Activated CD4-positive, alpha-beta T cell treated with anti-CD3 and anti-CD28 coated beads for 36 hours (primary cell): ENCODE data around the gene ZNF155. TPM values are rescaled to one million over a fixed set of nuclear protein-coding genes. Genes with fewer than 3 reads are reported as not detected.

Source experiments
- ATAC-seq: fragments of 200-7000 bp; cut with Tn5 transposase; one replicate; pipeline ENCODE4 v1.10.0; 2021; ENCODE audit warnings: mild to moderate bottlenecking, moderate library complexity
- CTCF ChIA-PET: fragments of 350-600 bp; sonication (Branson Sonifier 250); formaldehyde crosslinking; loops from one replicate; lab custom pipeline; 2021; ENCODE audit warnings: antibody characterized with exemption; lab: Charles Lee
- POLR2A ChIA-PET: fragments of 350-600 bp; sonication (Branson Sonifier 250); formaldehyde crosslinking; loops from one replicate; lab custom pipeline; 2021; ENCODE audit warnings: antibody characterized with exemption, inconsistent platforms; lab: Charles Lee
- DNase-seq: peaks from one replicate; pipeline ENCODE4 v3.0.0-alpha.2; 2020
- H3K27ac Mint-ChIP-seq: one replicate; pipeline ENCODE4 v1.8.0; 2021; ENCODE audit warnings: mixed read lengths
- H3K27me3 Mint-ChIP-seq: one replicate; pipeline ENCODE4 v1.8.0; 2021; ENCODE audit warnings: mixed read lengths
- H3K36me3 Mint-ChIP-seq: one replicate; pipeline ENCODE4 v1.8.0; 2021; ENCODE audit warnings: low read depth, mixed read lengths
- H3K4me1 Mint-ChIP-seq: one replicate; pipeline ENCODE4 v1.8.0; 2021; ENCODE audit warnings: mixed read lengths
- H3K4me3 Mint-ChIP-seq: one replicate; pipeline ENCODE4 v1.8.0; 2021; ENCODE audit warnings: mild to moderate bottlenecking, moderate library complexity, mixed read lengths
- H3K9me3 Mint-ChIP-seq: one replicate; pipeline ENCODE4 v1.8.0; 2021; ENCODE audit warnings: low read depth, mixed read lengths
- intact Hi-C, 2 experiments: fragments of 100-400 bp; cut with DNase I in 1 of 2; cut with micrococcal nuclease in 1 of 2; formaldehyde crosslinking; loops; one replicate each; pipeline versions ENCODE4 v1.14.2 to v1.15.1; 2022 to 2024; cut with DNase I, micrococcal nuclease
- total RNA-seq, 2 experiments: library from RNA; stranded (reverse); gene quantifications; one replicate each; pipeline ENCODE4 v1.2.3, GENCODE V29; 2021

ZNF155 gene
- total RNA-seq, 2 experiments from 2014 or later = 4.5 to 6.0 TPM

DNA sequence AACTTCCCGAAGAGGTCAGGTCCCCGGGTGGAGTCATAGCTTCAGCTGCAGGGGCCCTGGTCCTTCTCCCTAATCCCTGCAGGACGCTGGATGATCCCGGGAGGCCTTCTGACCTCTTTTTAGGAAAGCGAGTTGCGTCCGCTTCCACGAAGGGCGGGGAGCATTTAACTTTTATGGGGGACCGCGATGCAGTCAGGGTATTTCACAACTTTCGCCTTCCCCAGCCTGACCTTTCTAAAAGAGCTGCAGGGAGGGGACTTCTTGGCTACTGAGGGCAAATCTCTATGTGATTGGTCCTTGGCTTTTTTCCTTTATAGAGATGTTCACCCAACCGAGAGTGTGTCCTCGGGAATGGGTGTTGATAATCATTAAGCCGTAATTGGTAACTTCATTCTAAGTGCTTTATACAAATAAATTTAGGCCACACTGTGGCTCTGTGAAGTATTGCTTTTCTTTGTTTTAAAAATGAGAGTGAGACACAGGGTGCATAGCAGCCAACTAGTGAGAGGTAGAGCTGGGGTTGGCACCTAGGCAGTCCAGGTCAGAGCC, 19.5 kb downstream of the ZNF155 start:
- H3K4me1 Mint-ChIP-seq = peaks cover 16% of the 10 kb centered on the region
- DNase-seq = peak; percentile 15
- H3K36me3 Mint-ChIP-seq = peaks cover 34% of the 10 kb centered on the region
- POLR2A ChIA-PET = no interaction called here
- intact Hi-C loops = loop anchor here (1.0 to 5.0 kb wide), 4 partner anchors 21 to 109 kb away; partner anchors contain the start of genes ZNF222 (in 1 of the 2), ZNF224 (in 1 of the 2), ZNF225 (in 1 of the 2) and ZNF284 (in 1 of the 2)
- CTCF ChIA-PET = interaction anchor here (0.7 to 1.6 kb wide), 5 partner anchors 16 to 496 kb away, joined by 3 to 5 read pairs (median 3); partner anchors contain the start of genes ZNF180 and ZNF45
- H3K9me3 Mint-ChIP-seq = peaks cover 30% of the 10 kb centered on the region
- H3K4me3 Mint-ChIP-seq = peak overlapping the region; percentile 85
- ATAC-seq = peak; percentile 42
- no peaks in the 10 kb centered on the region for H3K27me3 Mint-ChIP-seq
- peak overlapping the region; percentile 98 for H3K27ac Mint-ChIP-seq

DNA sequence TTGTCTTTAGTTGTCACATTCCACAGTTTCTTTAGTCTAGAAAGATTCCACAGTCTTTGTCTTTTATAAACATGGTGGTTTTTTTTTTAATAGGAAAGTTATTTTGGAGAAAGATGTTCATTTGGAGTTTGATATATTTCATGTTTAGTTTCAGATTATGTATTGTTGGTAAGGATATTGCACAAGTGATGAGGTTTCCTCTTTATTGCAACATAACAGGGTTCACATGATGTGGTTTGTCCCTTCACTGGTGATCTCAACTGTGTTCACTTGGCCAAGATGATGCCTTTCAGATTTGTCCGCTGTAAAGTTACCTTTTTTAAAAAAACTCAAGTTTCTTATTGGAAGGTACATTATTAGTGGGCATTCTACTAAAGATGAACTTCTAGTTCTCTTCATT, 22.0 kb downstream of the ZNF155 start:
- intact Hi-C loops = no loop called here
- H3K27ac Mint-ChIP-seq = no peak overlapping the region
- H3K36me3 Mint-ChIP-seq = peaks cover 55% of the 10 kb centered on the region
- peaks cover 47% of the 10 kb centered on the region for H3K9me3 Mint-ChIP-seq
- ATAC-seq (no peak), DNase-seq (no peak)
- no peak overlapping the region for H3K4me3 Mint-ChIP-seq
- H3K4me1 Mint-ChIP-seq = peaks cover 16% of the 10 kb centered on the region
- ChIA-PET CTCF (no interaction called here), POLR2A (no interaction called here)
- no peaks in the 10 kb centered on the region for H3K27me3 Mint-ChIP-seq

DNA sequence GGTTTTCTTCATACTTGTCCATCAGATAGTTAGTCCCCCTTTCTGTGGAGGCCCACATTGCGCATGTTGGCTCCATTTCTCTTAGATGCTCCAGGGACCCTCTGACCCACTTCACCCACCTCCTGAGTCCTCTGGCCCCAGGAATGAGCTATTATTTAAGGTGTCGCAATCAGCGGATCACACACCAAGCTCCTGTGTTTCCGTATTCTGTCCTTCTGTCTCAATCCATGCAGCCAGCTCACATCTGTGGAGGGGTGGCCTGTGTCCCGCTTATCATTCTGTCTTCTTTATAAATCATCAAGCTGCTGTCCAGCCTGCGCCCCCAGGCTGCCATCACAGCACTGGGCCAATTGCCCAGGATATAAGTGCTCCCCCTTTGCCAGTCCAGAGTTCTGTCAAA, 23.5 kb downstream of the ZNF155 start:
- Mint-ChIP-seq H3K27me3 (no peaks in the 10 kb centered on the region), H3K27ac (no peak overlapping the region), H3K4me1 (peaks cover 9% of the 10 kb centered on the region), H3K4me3 (no peak overlapping the region), H3K9me3 (peaks cover 55% of the 10 kb centered on the region), H3K36me3 (peaks cover 68% of the 10 kb centered on the region)
- ChIA-PET POLR2A (no interaction called here), CTCF (no interaction called here)
- DNase-seq (no peak), ATAC-seq (no peak)
- intact Hi-C loops = no loop called here

DNA sequence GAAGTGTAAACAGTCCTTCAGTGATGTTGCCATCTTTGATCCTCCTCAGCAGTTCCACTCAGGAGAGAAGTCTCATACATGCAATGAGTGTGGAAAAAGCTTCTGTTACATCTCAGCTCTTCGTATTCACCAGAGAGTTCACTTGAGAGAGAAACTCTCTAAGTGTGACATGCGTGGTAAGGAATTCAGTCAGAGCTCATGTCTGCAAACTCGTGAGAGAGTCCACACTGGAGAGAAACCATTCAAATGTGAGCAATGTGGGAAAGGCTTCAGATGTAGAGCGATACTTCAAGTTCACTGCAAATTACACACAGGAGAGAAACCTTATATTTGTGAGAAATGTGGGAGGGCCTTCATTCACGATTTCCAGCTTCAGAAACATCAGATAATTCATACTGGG, 26.5 kb downstream of the ZNF155 start:
- H3K27ac Mint-ChIP-seq = no peak overlapping the region
- no peak overlapping the region for H3K4me3 Mint-ChIP-seq
- POLR2A ChIA-PET = no interaction called here
- CTCF ChIA-PET = no interaction called here
- H3K9me3 Mint-ChIP-seq = peaks cover 66% of the 10 kb centered on the region
- H3K4me1 Mint-ChIP-seq = no peaks in the 10 kb centered on the region
- intact Hi-C loops = no loop called here
- H3K27me3 Mint-ChIP-seq = no peaks in the 10 kb centered on the region
- H3K36me3 Mint-ChIP-seq = peaks cover 72% of the 10 kb centered on the region
- DNase-seq (no peak), ATAC-seq (no peak)

DNA sequence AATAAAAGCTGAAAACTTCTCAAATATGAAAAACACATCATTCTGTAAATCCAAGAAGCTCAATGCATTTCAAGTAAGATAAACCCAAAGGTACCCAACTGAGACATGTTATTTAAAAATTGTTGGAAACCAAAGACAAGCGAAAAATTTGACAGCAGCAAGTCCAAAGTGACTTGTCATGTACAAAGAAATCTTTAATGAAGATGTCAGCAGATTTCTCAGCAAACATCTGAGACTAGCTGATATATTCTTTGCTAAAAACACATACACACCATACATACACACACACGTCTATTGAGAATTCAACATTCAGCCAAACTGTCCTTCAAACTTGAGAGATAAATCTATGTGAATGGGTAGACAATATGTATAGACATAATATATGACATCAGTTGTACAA, 35.5 kb downstream of the ZNF155 start:
- Mint-ChIP-seq H3K36me3 (peaks cover 6% of the 10 kb centered on the region), H3K4me3 (no peak overlapping the region), H3K9me3 (peaks cover 43% of the 10 kb centered on the region), H3K4me1 (peaks cover under 1% of the 10 kb centered on the region), H3K27me3 (peaks cover 8% of the 10 kb centered on the region), H3K27ac (no peak overlapping the region)
- intact Hi-C loops = no loop called here
- ChIA-PET CTCF (interaction anchor here (0.7 kb wide), 1 partner anchor 15 kb away, joined by 3 read pairs; no protein-coding TSS in a partner anchor), POLR2A (no interaction called here)
- no peak for ATAC-seq
- DNase-seq = no peak

DNA sequence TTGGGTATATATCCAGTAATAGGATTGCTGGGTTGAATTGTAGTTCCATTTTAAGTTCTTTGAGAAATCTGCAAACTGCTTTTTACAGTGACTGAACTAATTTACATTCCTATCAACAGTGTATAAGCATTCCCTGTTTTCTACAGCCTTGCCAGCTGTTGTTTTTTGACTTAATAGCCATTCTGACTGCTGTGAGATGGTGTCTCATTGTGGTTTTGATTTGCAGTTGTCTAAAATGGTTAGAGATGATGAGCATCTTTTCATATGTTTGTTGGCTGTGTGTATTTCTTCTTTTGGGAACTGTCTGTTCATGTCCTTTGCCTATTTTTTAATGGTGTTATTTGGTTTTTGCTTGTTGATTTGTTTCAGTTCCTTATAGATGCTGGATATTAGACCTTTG, 37.2 kb downstream of the ZNF155 start:
- H3K27ac Mint-ChIP-seq = no peak overlapping the region
- H3K27me3 Mint-ChIP-seq = peaks cover 8% of the 10 kb centered on the region
- CTCF ChIA-PET = no interaction called here
- intact Hi-C loops = no loop called here
- peaks cover 43% of the 10 kb centered on the region for H3K9me3 Mint-ChIP-seq
- peaks cover 18% of the 10 kb centered on the region for H3K36me3 Mint-ChIP-seq
- H3K4me3 Mint-ChIP-seq = no peak overlapping the region
- ATAC-seq (no peak), DNase-seq (no peak)
- peaks cover 16% of the 10 kb centered on the region for H3K4me1 Mint-ChIP-seq
- POLR2A ChIA-PET = no interaction called here

DNA sequence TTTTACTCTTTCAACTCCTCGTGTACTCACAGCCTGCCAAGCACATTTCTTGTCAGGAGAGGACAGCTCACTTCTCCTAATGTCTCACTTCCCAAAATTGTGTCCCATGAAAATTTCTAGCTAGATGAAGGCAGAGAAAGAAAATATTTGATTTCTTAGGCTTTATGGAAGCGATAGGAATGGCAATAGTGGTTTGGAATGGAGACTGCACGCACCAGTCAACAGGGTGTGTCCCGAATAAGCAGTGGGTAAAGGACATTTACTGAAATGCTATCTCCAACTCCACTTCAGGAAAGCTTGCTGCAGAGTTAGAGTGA, 40.9 kb downstream of the ZNF155 start:
- Mint-ChIP-seq H3K9me3 (peaks cover 34% of the 10 kb centered on the region), H3K27ac (peak overlapping the region; percentile 93), H3K4me1 (peaks cover 20% of the 10 kb centered on the region), H3K36me3 (peaks cover 48% of the 10 kb centered on the region), H3K27me3 (peaks cover 5% of the 10 kb centered on the region), H3K4me3 (peak overlapping the region; percentile 94)
- CTCF ChIA-PET = interaction anchor here (0.7 kb wide), 1 partner anchor 304 kb away, joined by 3 read pairs; no protein-coding TSS in a partner anchor
- DNase-seq (no peak), ATAC-seq (no peak)
- POLR2A ChIA-PET = no interaction called here
- intact Hi-C loops = loop anchor here (1.0 to 2.0 kb wide), 16 partner anchors 22 to 475 kb away; partner anchors contain the start of genes ZNF224 (in 2 of the 2), ZNF230 (in 2 of the 2), ZNF155 (in 1 of the 2) and ZNF180 (in 1 of the 2)

DNA sequence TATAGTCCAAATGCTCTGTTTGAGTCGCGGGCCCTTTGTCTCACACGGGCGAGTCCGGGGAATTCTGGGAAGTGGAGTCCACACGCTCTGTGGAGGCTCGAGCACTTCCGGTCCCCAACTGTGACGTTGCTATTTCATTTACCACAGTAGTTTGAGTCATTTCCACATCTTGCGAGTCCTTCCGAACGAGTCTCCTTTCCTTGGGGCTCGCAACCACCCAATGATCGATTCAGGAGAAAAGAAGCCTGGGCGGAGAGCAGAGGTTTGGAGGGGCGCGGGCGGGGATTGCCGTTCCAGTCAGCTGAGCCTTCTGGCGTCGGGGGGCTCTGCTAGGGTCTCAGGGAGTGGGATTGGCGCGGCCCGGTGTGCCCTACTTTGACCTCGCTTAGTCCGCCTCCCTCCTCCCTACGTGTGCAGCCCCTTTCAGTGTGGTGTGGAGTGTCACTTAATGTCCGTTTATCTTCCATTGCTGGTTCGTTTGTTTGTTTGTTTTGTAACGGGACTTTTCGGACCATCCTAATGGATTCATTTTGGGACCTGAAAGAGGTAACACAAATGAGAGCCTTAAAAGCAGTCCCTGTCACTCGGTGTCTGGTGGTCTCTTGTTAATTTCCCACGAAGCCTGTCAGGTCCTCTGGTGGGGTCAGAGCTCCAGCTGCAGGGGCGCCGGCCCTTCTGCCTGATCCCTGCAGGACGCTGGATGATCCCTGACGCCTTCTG, 41.4 kb downstream of the ZNF155 start, which contains the start of gene ZNF222:
Gene ZNF222 (plus strand): TSS at position 163 of the 720 bp plus-strand sequence. CDS start 58 bp downstream, at position 221.
- Mint-ChIP-seq H3K36me3 (peaks cover 53% of the 10 kb centered on the region), H3K9me3 (peaks cover 34% of the 10 kb centered on the region), H3K27ac (peak within 1 kb of the TSS; percentile 93), H3K27me3 (peaks cover 2% of the 10 kb centered on the region), H3K4me1 (peaks cover 20% of the 10 kb centered on the region), H3K4me3 (peak within 1 kb of the TSS; percentile 94)
- intact Hi-C loops = loop anchor here (1.0 to 2.0 kb wide), 16 partner anchors 23 to 475 kb away; partner anchors contain the start of genes ZNF224 (in 2 of the 2), ZNF230 (in 2 of the 2), ZNF155 (in 1 of the 2) and ZNF180 (in 1 of the 2)
- ATAC-seq = peak; percentile 99
- ChIA-PET POLR2A (no interaction called here), CTCF (interaction anchor here (0.6 to 0.7 kb wide), 2 partner anchors 116 to 303 kb away, joined by 3 read pairs; partner anchors contain the start of gene ZNF234)
- peak; percentile 90 for DNase-seq

DNA sequence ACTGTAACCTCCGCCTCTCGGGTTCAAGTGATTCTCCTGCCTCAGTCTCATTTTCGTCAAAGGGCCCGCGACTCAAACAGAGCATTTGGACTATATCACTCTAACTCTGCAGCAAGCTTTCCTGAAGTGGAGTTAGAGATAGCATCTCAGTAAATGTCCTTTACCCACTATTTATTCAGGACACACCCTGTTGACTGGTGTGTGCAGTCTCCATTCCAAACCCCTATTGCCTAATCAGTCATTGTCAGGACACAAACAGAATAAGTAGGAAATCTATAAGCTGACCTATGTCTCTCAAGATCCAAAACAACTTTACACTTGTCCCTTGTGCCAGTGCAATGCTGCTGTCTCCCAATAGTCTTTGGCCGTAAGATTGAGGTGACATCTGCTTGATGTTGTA, 42.6 kb downstream of the ZNF155 start:
- intact Hi-C loops = no loop called here
- H3K9me3 Mint-ChIP-seq = peaks cover 35% of the 10 kb centered on the region
- no peak for ATAC-seq
- ChIA-PET POLR2A (no interaction called here), CTCF (interaction anchor here (0.5 kb wide), 1 partner anchor 69 kb away, joined by 4 read pairs; no protein-coding TSS in a partner anchor)
- peaks cover 65% of the 10 kb centered on the region for H3K36me3 Mint-ChIP-seq
- no peak for DNase-seq
- H3K27ac Mint-ChIP-seq = no peak overlapping the region
- H3K4me3 Mint-ChIP-seq = no peak overlapping the region
- peaks cover 20% of the 10 kb centered on the region for H3K4me1 Mint-ChIP-seq
- H3K27me3 Mint-ChIP-seq = no peaks in the 10 kb centered on the region

DNA sequence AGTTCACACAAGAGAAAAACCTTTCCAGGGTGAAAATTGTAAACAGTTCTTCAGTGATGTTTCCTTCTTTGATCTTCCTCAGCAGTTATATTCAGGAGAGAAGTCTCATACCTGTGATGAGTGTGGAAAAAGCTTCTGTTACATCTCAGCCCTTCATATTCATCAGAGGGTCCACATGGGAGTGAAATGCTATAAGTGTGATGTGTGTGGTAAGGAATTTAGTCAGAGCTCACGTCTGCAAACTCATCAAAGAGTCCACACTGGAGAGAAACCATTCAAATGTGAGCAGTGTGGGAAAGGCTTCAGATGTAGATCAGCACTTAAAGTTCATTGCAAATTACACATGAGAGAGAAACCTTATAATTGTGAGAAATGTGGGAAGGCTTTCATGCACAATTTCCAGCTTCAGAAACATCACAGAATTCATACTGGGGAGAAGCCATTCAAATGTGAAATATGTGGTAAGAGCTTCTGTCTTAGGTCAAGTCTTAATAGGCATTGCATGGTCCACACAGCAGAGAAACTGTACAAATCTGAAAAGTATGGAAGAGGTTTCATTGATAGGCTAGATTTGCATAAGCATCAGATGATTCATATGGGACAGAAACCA, 48.1 kb downstream of the ZNF155 start:
- Mint-ChIP-seq H3K4me1 (peaks cover 3% of the 10 kb centered on the region), H3K27me3 (no peaks in the 10 kb centered on the region), H3K27ac (no peak overlapping the region), H3K4me3 (no peak overlapping the region), H3K9me3 (peaks cover 53% of the 10 kb centered on the region), H3K36me3 (peaks cover 69% of the 10 kb centered on the region)
- no peak for DNase-seq
- POLR2A ChIA-PET = no interaction called here
- intact Hi-C loops = no loop called here
- CTCF ChIA-PET = no interaction called here
- ATAC-seq = no peak

DNA sequence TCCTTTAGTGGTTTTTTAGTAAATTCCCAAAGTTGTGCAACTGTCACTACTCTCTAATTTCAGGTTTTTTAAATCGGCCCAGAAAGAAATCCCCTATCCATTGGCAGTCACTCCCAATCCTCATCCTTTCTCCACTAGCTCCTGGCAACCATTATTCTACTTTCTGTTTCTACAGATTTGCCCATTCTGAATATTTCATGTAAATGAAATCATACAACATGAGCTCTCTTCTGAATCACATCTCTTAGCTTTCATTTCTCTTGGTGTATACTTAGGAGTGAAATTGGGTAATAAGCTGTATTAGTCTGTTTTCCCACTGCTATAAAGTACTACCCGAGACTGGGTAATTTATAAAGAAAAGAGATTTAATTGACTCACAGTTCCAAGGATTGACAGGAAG, 58.2 kb downstream of the ZNF155 start:
- ATAC-seq (no peak), DNase-seq (no peak)
- H3K4me1 Mint-ChIP-seq = no peaks in the 10 kb centered on the region
- ChIA-PET CTCF (interaction anchor here (0.7 kb wide), 1 partner anchor 44 kb away, joined by 3 read pairs; no protein-coding TSS in a partner anchor), POLR2A (no interaction called here)
- intact Hi-C loops = no loop called here
- no peak overlapping the region for H3K27ac Mint-ChIP-seq
- peaks cover 38% of the 10 kb centered on the region for H3K9me3 Mint-ChIP-seq
- H3K36me3 Mint-ChIP-seq = peaks cover 2% of the 10 kb centered on the region
- H3K4me3 Mint-ChIP-seq = no peak overlapping the region
- H3K27me3 Mint-ChIP-seq = peaks cover 15% of the 10 kb centered on the region
